Stimulated activated CD4-positive, alpha-beta T cell treated with anti-CD3 and anti-CD28 coated beads, Interleukin-1b, Interleukin-23, amount 100 ng/mL, for 4 hours (primary cell): ENCODE results near the gene AKAP13.
"Not testable (repeated sequence)": the region's sequence is repeated elsewhere in the genome, so short reads cannot be mapped to it uniquely, and the experiment has no call there.

ENCODE experiments used
- DNase-seq, 2 donors: peaks; one replicate each; pipeline ENCODE4 v3.0.0-alpha.2; 2020; ENCODE audit warnings: low read depth in 2 of 2

The AKAP13 gene

DNA sequence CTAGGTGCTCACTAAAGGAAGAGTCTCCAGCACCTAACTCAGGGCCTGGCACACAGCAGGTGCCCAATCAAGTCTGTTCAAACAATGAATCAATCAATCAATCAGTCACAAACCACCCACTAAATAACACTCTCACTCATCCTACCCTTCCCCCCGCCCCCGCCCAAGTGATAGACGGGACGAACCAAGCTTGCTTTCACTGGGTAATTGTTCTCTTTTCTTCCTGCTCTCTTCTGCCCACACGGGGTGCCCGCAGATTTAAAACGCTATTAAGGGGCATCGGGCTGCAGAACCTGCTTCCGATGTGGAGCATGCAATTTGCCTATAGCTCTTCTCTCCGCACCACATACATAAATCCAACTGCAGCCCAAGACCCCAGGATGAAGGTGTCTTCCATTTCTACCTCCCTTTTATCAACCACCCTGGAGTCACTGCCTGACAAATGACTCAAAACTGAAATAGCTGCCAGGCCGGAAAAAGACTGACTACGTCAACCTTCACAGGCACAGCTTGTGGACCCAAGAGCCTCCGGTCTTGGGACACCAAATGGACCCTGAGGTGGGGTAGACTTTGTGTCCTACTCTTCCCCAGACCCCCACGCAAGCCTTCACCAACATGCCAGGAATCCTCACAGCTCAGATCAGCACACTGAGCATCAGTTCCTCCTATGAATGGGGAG lies 412.6 kb downstream of the AKAP13 start:
- peak in 1 of 2 donors; percentile 25 for DNase-seq

GRCh38 chr15:85793641-85794597 lies 413.5 kb downstream of the AKAP13 start:
- peak; percentile 11 to 24 for DNase-seq

- peak; percentile 83 to 84 for DNase-seq
Measured at GRCh38 chr15:85794598-85795336, 414.4 kb downstream of the AKAP13 start, which contains the start of gene KLHL25. TSS of gene KLHL25 (minus strand) at chr15:85794925. CDS start at chr15:85769810, 25,115 bp downstream.

DNA sequence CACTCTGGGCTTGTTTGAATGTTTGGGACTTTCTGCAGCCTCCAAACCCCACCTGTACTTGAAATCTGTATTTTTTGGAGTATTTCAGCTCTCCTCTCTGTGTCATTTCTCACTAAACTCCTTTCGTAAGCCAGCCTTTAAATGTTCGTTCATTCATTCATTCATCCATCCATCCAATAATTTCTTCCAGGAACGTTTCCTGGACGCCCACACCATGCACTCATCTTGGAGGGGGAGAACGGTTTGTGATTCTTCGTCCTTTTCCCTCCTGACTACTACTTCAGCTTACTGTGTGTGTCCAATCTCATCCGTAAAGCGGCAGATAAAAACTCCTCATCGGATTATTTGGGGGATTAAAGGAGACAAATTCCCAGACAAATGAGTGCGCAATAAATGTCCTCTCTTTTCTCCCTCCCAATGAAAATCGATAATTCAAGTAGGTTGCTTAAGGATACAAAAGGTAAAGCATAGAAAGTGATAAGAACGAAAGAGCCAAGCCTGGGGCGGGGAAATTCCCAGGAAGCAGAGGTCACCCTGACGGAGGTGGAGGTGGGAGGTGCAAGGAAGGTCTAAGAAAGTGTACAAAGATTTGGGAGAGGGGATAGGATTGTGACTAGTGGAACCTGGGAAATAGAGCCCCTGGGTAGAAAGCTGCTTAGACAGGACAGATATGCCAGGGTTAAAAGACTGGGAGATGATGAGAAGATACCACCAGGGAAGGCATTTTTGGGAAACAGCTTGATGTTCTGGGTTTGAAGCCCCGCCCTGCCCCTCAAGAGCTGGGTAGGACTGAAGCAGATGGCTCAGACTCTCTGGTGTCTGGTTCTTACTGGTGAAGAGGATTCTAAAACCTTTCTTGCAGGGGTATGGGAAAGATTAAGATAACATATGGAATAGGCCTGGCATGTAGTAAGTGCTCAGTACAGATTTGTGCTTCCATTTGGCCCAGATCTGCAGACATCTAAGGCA lies 415.2 kb downstream of the AKAP13 start:
- DNase-seq = no peak

- DNase-seq = not testable (repeated sequence)
Measured at GRCh38 chr15:85796371-85796770, 416.0 kb downstream of the AKAP13 start.
